Adrenal gland (tissue), 12 donors: ENCODE measurements around the gene KLRC3. TPM values are rescaled to one million over a fixed set of nuclear protein-coding genes. Genes with fewer than 3 reads are reported as not detected.

Source experiments
- DNase-seq, 7 donors: peaks; one replicate each; pipeline ENCODE4 v3.0.0-alpha.2; 2019 to 2020
- H3K27ac ChIP-seq, 5 donors: fragments of 200-600 bp; sonication (generic) in 4 of 5; 1 replicate in 3 of 5; 2 replicates in 2 of 5; pipeline versions ENCODE4 v1.5.1 to v1.8.0; 2016 to 2020; ENCODE audit warnings: mild to moderate bottlenecking in 1 of 5
- H3K27me3 ChIP-seq: fragments of 200-600 bp; 2 replicates; pipeline ENCODE4 v1.8.0; 2021
- H3K36me3 ChIP-seq, 2 donors: fragments of 200-600 bp; replicated peaks in 1 of 2; 1 replicate in 1 of 2; 2 replicates in 1 of 2; pipeline versions ENCODE4 v1.5.1 to v1.8.0; 2018 to 2022
- H3K4me1 ChIP-seq, 2 donors: fragments of 200-600 bp; replicated peaks in 1 of 2; 1 replicate in 1 of 2; 2 replicates in 1 of 2; pipeline versions ENCODE4 v1.5.1 to v1.8.0; 2018 to 2021
- H3K4me3 ChIP-seq, 4 donors: fragments of 200-600 bp; sonication (generic) in 3 of 4; one replicate each; pipeline ENCODE4 v1.5.1; 2016 to 2018
- H3K9me3 ChIP-seq, 3 donors: fragments of 200-600 bp; sonication (generic) in 1 of 3; replicated peaks in 1 of 3; 1 replicate in 2 of 3; 2 replicates in 1 of 3; pipeline versions ENCODE4 v1.5.1 to v1.8.0; 2016 to 2021
- POLR2A ChIP-seq, 2 donors: fragments of 450-650 bp; IDR thresholded peaks; one replicate each; pipeline ENCODE4 v1.6.1; 2017; ENCODE audit warnings: antibody characterized with exemption in 2 of 2, mild to moderate bottlenecking in 2 of 2, moderate library complexity in 1 of 2
- WGBS, 4 donors: extraction: QIAGEN DNeasy Blood & Tissue Kit in 2 of 4; methylation state at CpG; one replicate each; pipeline versions ENCODE4 v1.1.5 to v1.1.7; 2013 to 2017; 5-methylcytosine and 5-hydroxymethylcytosine counted together
- intact Hi-C, 2 donors: fragments of 100-400 bp; cut with DNase I; formaldehyde crosslinking; loops; one replicate each; pipeline versions ENCODE4 v1.14.1 to v1.15.0; 2022 to 2023
- polyA plus RNA-seq, 3 donors: library from polyadenylated mRNA; stranded (reverse); fragments of 200-250 nt in 2 of 3; fragments of 350-450 nt in 1 of 3; fragmentation: Illumina TruSeq in 1 of 3; extraction: RNeasy Lipid Tissue Mini Kit (QIAGEN cat#74804) in 1 of 3; gene quantifications; one replicate each; pipeline ENCODE4 v1.2.3, GENCODE V29; 2013 to 2014
- total RNA-seq, 9 donors: library from RNA; depleted of rRNA in 4 of 9; stranded (reverse); fragments of >200 nt in 4 of 9; fragments of 120-200 nt in 1 of 9; fragmentation: NEBNext Ultra II Directional in 1 of 9; extraction: Animal tissue kit (Norgen Biotek cat#: 25700) in 1 of 9; gene quantifications; one replicate each; pipeline versions ENCODE4 v1.1.0 to v1.2.4, GENCODE V29; 2013 to 2023
- TF ChIP-seq, protein P1 (sequence below), 6 experiments: fragments of 450-650 bp in 4 of 6; fragments of 200-600 bp in 2 of 6; sonication (generic) in 1 of 6; IDR thresholded peaks; 1 replicate in 5 of 6; 2 replicates in 1 of 6; pipeline versions ENCODE4 v1.5.1 to v1.8.0; 2016 to 2021; ENCODE audit warnings: antibody characterized with exemption in 6 of 6, mild to moderate bottlenecking in 2 of 6, moderate library complexity in 1 of 6
- donor health status: healthy with polysubstance abuse.
- donor health status: Bipolar disorder and iron deficiency.
- donor health status: DM: yes; HTN: yes; CAD: no.
- donor health status: DM: no; HTN: no; CAD: no.
- donor health status: DM: no; HTN: no; CAD: no.
- donor health status: DM: yes; HTN: yes; CAD: no.

The KLRC3 gene
- total and polyA plus RNA-seq, 12 donors = 0.17 to 0.26 TPM; not detected in 10

DNA sequence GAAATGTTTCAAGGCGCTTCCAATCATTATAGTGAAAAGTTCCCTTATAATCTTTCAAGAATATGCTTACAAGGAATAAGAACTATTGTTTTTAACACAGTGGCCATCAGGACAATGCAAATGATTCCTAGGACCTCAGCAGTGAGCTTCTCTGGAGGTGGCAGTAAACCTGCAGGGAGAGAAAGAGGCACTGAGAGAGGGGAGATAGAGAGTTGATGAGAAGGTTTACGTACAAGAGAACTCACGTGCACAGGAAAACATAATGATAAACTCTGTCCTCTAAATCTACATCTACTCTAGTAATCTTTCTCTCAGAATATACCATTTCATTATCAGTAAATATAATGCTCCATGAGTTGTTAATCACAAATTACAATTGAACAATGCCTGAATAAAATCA, 11.6 kb downstream of the KLRC3 start:
- no peaks in the 10 kb centered on the region for H3K27me3 ChIP-seq
- H3K36me3 ChIP-seq = no peaks in the 10 kb centered on the region
- H3K27ac ChIP-seq = no peak overlapping the region
- H3K9me3 ChIP-seq = peaks cover 0 to 5% (median 0%) of the 10 kb centered on the region in 3 donors
- WGBS, 4 donors = 76 to 88% (median 80%) methylated on average over 3 of the region's 3 CpGs
- no peaks in the 10 kb centered on the region for H3K4me1 ChIP-seq
- no peak overlapping the region for H3K4me3 ChIP-seq
- intact Hi-C loops = no loop called here
- TF ChIP-seq POLR2A (IDR thresholded peaks at IDR 0.05) = no peak
- TF ChIP-seq, protein P1, sequence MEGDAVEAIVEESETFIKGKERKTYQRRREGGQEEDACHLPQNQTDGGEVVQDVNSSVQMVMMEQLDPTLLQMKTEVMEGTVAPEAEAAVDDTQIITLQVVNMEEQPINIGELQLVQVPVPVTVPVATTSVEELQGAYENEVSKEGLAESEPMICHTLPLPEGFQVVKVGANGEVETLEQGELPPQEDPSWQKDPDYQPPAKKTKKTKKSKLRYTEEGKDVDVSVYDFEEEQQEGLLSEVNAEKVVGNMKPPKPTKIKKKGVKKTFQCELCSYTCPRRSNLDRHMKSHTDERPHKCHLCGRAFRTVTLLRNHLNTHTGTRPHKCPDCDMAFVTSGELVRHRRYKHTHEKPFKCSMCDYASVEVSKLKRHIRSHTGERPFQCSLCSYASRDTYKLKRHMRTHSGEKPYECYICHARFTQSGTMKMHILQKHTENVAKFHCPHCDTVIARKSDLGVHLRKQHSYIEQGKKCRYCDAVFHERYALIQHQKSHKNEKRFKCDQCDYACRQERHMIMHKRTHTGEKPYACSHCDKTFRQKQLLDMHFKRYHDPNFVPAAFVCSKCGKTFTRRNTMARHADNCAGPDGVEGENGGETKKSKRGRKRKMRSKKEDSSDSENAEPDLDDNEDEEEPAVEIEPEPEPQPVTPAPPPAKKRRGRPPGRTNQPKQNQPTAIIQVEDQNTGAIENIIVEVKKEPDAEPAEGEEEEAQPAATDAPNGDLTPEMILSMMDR (IDR thresholded peaks at IDR 0.05) = no peak
- no peak for DNase-seq

DNA sequence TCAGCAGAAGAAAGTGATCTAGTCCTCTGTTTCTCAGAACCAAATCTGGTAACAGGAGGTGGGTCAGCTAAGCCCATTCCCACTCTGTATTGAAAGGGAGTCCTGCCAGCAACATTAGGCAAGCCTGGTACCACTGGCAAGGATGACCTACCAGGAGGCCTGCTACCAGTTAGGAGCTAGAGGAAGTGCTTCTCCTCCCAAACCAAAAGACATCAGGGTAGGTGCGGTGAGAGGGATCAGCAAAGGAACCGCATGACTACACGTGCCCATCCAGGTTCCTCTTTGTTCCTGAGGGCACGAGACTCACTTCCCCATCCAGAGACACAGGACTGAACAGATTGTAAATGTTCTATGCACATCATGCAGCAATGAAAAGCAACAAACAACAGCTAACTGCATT, 13.7 kb downstream of the KLRC3 start:
- 57 to 81% (median 72%) methylated on average over 1 to 4 of the region's 4 CpGs for WGBS, 4 donors
- Histone ChIP-seq H3K27ac (no peak overlapping the region), H3K4me1 (no peaks in the 10 kb centered on the region), H3K36me3 (no peaks in the 10 kb centered on the region), H3K9me3 (no peaks in the 10 kb centered on the region), H3K4me3 (no peak overlapping the region), H3K27me3 (no peaks in the 10 kb centered on the region)
- TF ChIP-seq POLR2A (IDR thresholded peaks at IDR 0.05) = no peak
- TF ChIP-seq, protein P1 (IDR thresholded peaks at IDR 0.05) = no peak
- intact Hi-C loops = no loop called here
- peak in 5 of 7 donors; percentile 13 to 43 (median 17) for DNase-seq

DNA sequence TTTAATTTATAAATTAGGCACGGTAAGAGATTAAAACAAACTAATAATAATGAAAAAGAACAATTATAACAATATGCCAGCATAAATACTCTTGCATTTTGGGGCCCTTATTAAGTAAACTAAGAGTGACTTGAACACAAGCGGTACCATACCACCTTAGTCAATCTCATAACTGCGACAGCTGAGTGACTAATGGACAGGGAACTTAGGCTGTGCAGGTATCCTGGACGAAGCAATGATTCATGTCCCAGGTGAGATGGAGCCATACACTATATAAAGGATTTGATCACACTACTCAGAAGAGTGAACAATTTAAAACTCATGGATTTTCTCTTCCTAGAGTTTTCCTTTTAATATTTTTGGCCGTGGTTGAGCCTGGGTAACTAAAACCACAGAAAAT, 15.1 kb downstream of the KLRC3 start:
- no peaks in the 10 kb centered on the region for H3K4me1 ChIP-seq
- no peak overlapping the region for H3K27ac ChIP-seq
- no peak for TF ChIP-seq POLR2A (IDR thresholded peaks at IDR 0.05)
- TF ChIP-seq, protein P1 (IDR thresholded peaks at IDR 0.05) = no peak
- no peaks in the 10 kb centered on the region for H3K36me3 ChIP-seq
- H3K27me3 ChIP-seq = no peaks in the 10 kb centered on the region
- WGBS, 4 donors = 90 to 96% (median 92%) methylated on average over 5 of the region's 5 CpGs
- intact Hi-C loops = no loop called here
- no peaks in the 10 kb centered on the region for H3K9me3 ChIP-seq
- H3K4me3 ChIP-seq = no peak overlapping the region
- DNase-seq = no peak

DNA sequence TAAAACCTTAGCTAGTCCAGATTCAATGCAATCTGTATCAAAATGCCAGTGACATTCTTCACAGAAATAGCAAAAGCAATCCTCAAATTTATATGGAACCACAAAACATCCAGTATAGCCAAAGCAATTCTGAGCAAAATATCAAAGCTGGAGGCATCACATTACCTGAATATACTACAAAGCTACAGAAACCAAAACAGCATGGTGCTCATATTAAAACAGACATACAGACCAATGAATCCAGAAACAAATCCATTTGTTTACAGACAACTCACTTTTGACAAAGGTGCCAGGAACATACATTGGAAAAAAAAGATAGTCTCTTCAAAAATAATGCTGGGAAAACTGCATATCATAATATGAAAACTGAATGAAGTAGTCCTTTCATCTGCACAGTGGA, 15.6 kb downstream of the KLRC3 start:
- intact Hi-C loops = no loop called here
- no peaks in the 10 kb centered on the region for H3K4me1 ChIP-seq
- no peaks in the 10 kb centered on the region for H3K9me3 ChIP-seq
- no peak for DNase-seq
- no peaks in the 10 kb centered on the region for H3K27me3 ChIP-seq
- TF ChIP-seq, protein P1 (IDR thresholded peaks at IDR 0.05) = no peak
- no peak for TF ChIP-seq POLR2A (IDR thresholded peaks at IDR 0.05)
- H3K27ac ChIP-seq = no peak overlapping the region
- H3K4me3 ChIP-seq = no peak overlapping the region
- no peaks in the 10 kb centered on the region for H3K36me3 ChIP-seq
